Caco-2 (cell line): ENCODE data around the gene TMEM200A. TPM values are rescaled to one million over a fixed set of nuclear protein-coding genes. Genes with fewer than 3 reads are reported as not detected.

ENCODE experiments used
- BruUV-seq: library from RNA; stranded (reverse); fragments of 400-500 nt; replicated peaks from 2 replicates; lab custom pipeline; 2021; lab: Mats Ljungman, UMichigan
- CTCF ChIA-PET: fragments of 300-600 bp; sonication (Branson Sonifier 250); formaldehyde crosslinking; loops from one replicate; lab custom pipeline; 2022; ENCODE audit warnings: antibody characterized with exemption; lab: Charles Lee
- POLR2A ChIA-PET: fragments of 300-600 bp; sonication (Branson Sonifier 250); formaldehyde crosslinking; loops from one replicate; lab custom pipeline; 2022; ENCODE audit warnings: antibody characterized with exemption; lab: Charles Lee
- DNase-seq, 2 experiments: peaks; one replicate each; pipeline versions ENCODE4 v3.0.0 to v3.0.0-alpha.2; 2020 to 2022
- H3K27me3 ChIP-seq: replicated peaks from 2 replicates; pipeline ENCODE4 v1.6.0; 2011; ENCODE audit warnings: low read length; ENCODE audit not compliant: control insufficient read depth, insufficient read depth
- H3K36me3 ChIP-seq: 2 replicates; pipeline ENCODE4 v1.5.1; 2011; ENCODE audit warnings: low read length; ENCODE audit not compliant: control insufficient read depth, insufficient read depth
- H3K4me1 ChIP-seq: fragments of 250-450 bp; sonication (Bioruptor Pico); 2 replicates; pipeline ENCODE4 v1.5.1; 2020; ENCODE audit warnings: mild to moderate bottlenecking
- H3K4me3 ChIP-seq: 2 replicates; pipeline ENCODE4 v1.5.1; 2011; ENCODE audit warnings: low read depth, mild to moderate bottlenecking, control low read depth, low read length
- H3K9me3 ChIP-seq: fragments of 250-450 bp; sonication (Bioruptor Pico); 2 replicates; pipeline ENCODE4 v1.5.1; 2020; ENCODE audit warnings: mild to moderate bottlenecking, moderate library complexity
- H3K27ac Mint-ChIP-seq: one replicate; pipeline ENCODE4 v1.8.0; 2022; ENCODE audit warnings: mixed read lengths; ENCODE audit not compliant: unreplicated experiment
- H3K27me3 Mint-ChIP-seq: one replicate; pipeline ENCODE4 v1.8.0; 2022; ENCODE audit warnings: mixed read lengths; ENCODE audit not compliant: insufficient read depth, unreplicated experiment
- H3K36me3 Mint-ChIP-seq: one replicate; pipeline ENCODE4 v1.8.0; 2022; ENCODE audit warnings: mild to moderate bottlenecking, mixed read lengths; ENCODE audit not compliant: insufficient read depth, unreplicated experiment
- H3K4me1 Mint-ChIP-seq: one replicate; pipeline ENCODE4 v1.8.0; 2022; ENCODE audit warnings: low read depth, mixed read lengths; ENCODE audit not compliant: unreplicated experiment
- H3K4me3 Mint-ChIP-seq: one replicate; pipeline ENCODE4 v1.8.0; 2022; ENCODE audit warnings: mild to moderate bottlenecking, moderate library complexity, mixed read lengths; ENCODE audit not compliant: unreplicated experiment
- H3K9me3 Mint-ChIP-seq: one replicate; pipeline ENCODE4 v1.8.0; 2022; ENCODE audit warnings: mixed read lengths; ENCODE audit not compliant: unreplicated experiment
- CTCF ChIP-seq, 2 experiments: fragments of 200-600 bp in 1 of 2; IDR thresholded peaks; 1 replicate in 1 of 2; 2 replicates in 1 of 2; pipeline versions ENCODE4 v1.5.1 to v1.8.0; 2011 to 2022; ENCODE audit warnings: antibody characterized with exemption in 1 of 2, control low read depth in 1 of 2, inconsistent platforms in 1 of 2, low read depth in 1 of 2, low read length in 1 of 2, mild to moderate bottlenecking in 1 of 2, moderate library complexity in 1 of 2; ENCODE audit not compliant: insufficient read depth in 1 of 2, severe bottlenecking in 1 of 2, unreplicated experiment in 1 of 2
- intact Hi-C: fragments of 100-400 bp; cut with micrococcal nuclease; formaldehyde crosslinking; loops from one replicate; pipeline ENCODE4 v1.10.0; 2022; ENCODE audit not compliant: unreplicated experiment
- total RNA-seq: library from RNA; stranded (reverse); gene quantifications from 2 replicates; pipeline ENCODE4 v1.2.3, GENCODE V29; 2022

TMEM200A gene
- total RNA-seq, 1 experiment from 2014 or later = 16.3 TPM

- TF ChIP-seq CTCF (IDR thresholded peaks at IDR 0.05; ENCODE audit: insufficient read depth in 1 of 2, low read depth in 1 of 2, low read length in 1 of 2, severe bottlenecking in 1 of 2, unreplicated experiment in 1 of 2) = no peak
- no peaks in the 10 kb centered on the region for H3K27me3 ChIP-seq
- H3K4me3 ChIP-seq = no peak overlapping the region
- H3K9me3 ChIP-seq = no peaks in the 10 kb centered on the region
- H3K4me1 ChIP-seq = peaks cover 16% of the 10 kb centered on the region
- BruUV-seq = no TSS peak
- H3K4me3 Mint-ChIP-seq = peak overlapping the region; percentile 48
- no peak for DNase-seq
- H3K9me3 Mint-ChIP-seq = peaks cover 9% of the 10 kb centered on the region
- ChIA-PET POLR2A (no interaction called here), CTCF (interaction anchor here (1.0 to 1.3 kb wide), 2 partner anchors 13 to 74 kb away, joined by 3 to 4 read pairs; no protein-coding TSS in a partner anchor)
- peaks cover 49% of the 10 kb centered on the region for H3K4me1 Mint-ChIP-seq
- H3K36me3 Mint-ChIP-seq = peaks cover 5% of the 10 kb centered on the region
- intact Hi-C loops = loop anchor here (5.0 to 10.0 kb wide), 4 partner anchors 59 to 309 kb away; no protein-coding TSS in a partner anchor
- no peak overlapping the region for H3K27ac Mint-ChIP-seq
- H3K36me3 ChIP-seq = no peaks in the 10 kb centered on the region
- H3K27me3 Mint-ChIP-seq = no peaks in the 10 kb centered on the region
These were observed 2.8 kb downstream of the TMEM200A start for GRCh38 chr6:130368576-130368975.

- H3K4me3 ChIP-seq = no peak overlapping the region
- H3K27me3 ChIP-seq = no peaks in the 10 kb centered on the region
- Mint-ChIP-seq H3K4me3 (no peak overlapping the region), H3K9me3 (peaks cover 9% of the 10 kb centered on the region), H3K27ac (no peak overlapping the region), H3K36me3 (peaks cover 5% of the 10 kb centered on the region), H3K27me3 (no peaks in the 10 kb centered on the region), H3K4me1 (peaks cover 40% of the 10 kb centered on the region)
- no peaks in the 10 kb centered on the region for H3K9me3 ChIP-seq
- H3K36me3 ChIP-seq = no peaks in the 10 kb centered on the region
- peaks cover 16% of the 10 kb centered on the region for H3K4me1 ChIP-seq
- BruUV-seq = no TSS peak
- no peak for TF ChIP-seq CTCF (IDR thresholded peaks at IDR 0.05; ENCODE audit: insufficient read depth in 1 of 2, low read depth in 1 of 2, low read length in 1 of 2, severe bottlenecking in 1 of 2, unreplicated experiment in 1 of 2)
- DNase-seq = no peak
- ChIA-PET POLR2A (no interaction called here), CTCF (interaction anchor here (1.0 to 1.3 kb wide), 2 partner anchors 12 to 76 kb away, joined by 3 to 4 read pairs; no protein-coding TSS in a partner anchor)
- intact Hi-C loops = loop anchor here (5.0 to 10.0 kb wide), 4 partner anchors 57 to 307 kb away; no protein-coding TSS in a partner anchor
These were observed 4.0 kb downstream of the TMEM200A start for GRCh38 chr6:130369831-130370230.

GRCh38 chr6:130371921-130372420 lies 6.2 kb downstream of the TMEM200A start:
- peaks cover 9% of the 10 kb centered on the region for H3K9me3 Mint-ChIP-seq
- peaks cover 25% of the 10 kb centered on the region for H3K4me1 ChIP-seq
- no peaks in the 10 kb centered on the region for H3K9me3 ChIP-seq
- no TSS peak for BruUV-seq
- H3K27ac Mint-ChIP-seq = no peak overlapping the region
- H3K36me3 Mint-ChIP-seq = peaks cover 5% of the 10 kb centered on the region
- H3K36me3 ChIP-seq = no peaks in the 10 kb centered on the region
- ChIA-PET POLR2A (no interaction called here), CTCF (no interaction called here)
- H3K4me3 Mint-ChIP-seq = no peak overlapping the region
- H3K4me3 ChIP-seq = no peak overlapping the region
- intact Hi-C loops = no loop called here
- TF ChIP-seq CTCF (IDR thresholded peaks at IDR 0.05; ENCODE audit: insufficient read depth in 1 of 2, low read depth in 1 of 2, low read length in 1 of 2, severe bottlenecking in 1 of 2, unreplicated experiment in 1 of 2) = no peak
- no peaks in the 10 kb centered on the region for H3K27me3 Mint-ChIP-seq
- H3K4me1 Mint-ChIP-seq = peaks cover 47% of the 10 kb centered on the region
- no peaks in the 10 kb centered on the region for H3K27me3 ChIP-seq
- no peak for DNase-seq
